Fibroblast of peridontal ligament (primary cell): Measurements from ENCODE around the gene TBC1D3H.
"Not testable (repeated sequence)": the region's sequence is repeated elsewhere in the genome, so short reads cannot be mapped to it uniquely, and the experiment has no call there.

Source experiments
- DNase-seq: peaks from one replicate; pipeline ENCODE4 v3.0.0-alpha.2; 2010; ENCODE audit errors: extremely low read depth

TBC1D3H gene

DNA sequence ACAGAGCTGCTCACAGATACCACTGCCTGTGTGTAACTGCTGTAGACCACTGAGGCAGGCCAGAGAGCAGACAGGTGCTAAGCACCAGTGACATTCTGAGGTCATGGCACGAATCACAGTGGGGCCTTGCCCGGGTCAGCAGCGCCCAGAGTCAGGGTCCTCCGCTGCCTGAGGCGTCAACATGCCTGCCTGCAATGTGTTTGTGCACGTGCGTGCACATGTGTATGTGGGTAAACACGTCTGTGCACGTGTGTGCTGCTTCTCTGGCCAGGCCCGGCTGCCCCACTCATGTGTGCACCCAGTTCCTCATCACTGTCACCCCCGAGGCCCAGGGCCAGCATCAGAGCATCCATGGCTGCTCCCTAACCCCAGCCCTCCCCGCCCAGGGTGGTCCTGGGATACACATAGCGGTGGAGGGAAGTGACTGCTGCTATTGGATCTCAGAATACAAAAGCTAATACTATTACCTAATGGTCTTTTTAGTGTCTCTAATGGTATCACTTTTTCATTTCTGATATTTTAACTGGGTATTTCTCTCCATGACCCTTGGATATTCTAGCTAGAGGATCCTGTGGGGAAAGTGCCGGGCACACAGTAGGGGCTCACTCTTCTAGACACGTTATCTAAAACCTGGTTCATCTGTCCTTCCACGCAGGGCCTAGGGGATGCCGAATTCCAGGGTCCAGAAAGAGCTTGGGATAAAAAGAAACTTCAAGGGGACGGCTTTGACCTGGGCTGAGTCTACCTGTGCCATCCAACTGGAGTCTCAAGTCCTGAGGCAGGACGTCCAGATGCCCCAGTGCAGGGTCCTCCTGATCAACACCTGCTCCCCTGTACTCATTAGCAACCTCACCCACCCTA is at the start of gene TBC1D3H:
TBC1D3H (minus strand) TSS at position 51 of the 861 bp plus-strand sequence. CDS start 1,540 bp downstream, outside the sequence.
- not testable (repeated sequence) for DNase-seq

DNA sequence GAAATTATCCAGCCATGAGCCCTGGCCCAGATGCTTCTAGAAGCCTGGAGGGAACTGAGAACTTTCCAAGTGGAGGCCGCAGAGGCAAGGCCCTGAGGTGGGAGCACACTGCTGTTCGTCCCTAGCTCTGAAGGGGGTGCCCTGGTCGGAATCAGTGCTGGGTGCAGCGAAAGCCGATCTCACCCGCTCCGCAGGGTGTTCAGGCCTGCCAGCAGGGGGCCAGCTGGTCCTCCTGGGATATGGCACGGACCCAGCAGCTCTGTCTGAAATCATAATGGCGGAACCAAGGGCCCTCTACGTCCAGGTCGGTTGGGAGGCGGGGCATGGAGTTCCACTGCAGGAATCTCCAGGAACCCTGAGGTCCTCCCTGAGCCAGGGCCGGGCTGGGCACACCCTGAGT is 40.7 kb upstream of the TBC1D3H start:
- not testable (repeated sequence) for DNase-seq

DNA sequence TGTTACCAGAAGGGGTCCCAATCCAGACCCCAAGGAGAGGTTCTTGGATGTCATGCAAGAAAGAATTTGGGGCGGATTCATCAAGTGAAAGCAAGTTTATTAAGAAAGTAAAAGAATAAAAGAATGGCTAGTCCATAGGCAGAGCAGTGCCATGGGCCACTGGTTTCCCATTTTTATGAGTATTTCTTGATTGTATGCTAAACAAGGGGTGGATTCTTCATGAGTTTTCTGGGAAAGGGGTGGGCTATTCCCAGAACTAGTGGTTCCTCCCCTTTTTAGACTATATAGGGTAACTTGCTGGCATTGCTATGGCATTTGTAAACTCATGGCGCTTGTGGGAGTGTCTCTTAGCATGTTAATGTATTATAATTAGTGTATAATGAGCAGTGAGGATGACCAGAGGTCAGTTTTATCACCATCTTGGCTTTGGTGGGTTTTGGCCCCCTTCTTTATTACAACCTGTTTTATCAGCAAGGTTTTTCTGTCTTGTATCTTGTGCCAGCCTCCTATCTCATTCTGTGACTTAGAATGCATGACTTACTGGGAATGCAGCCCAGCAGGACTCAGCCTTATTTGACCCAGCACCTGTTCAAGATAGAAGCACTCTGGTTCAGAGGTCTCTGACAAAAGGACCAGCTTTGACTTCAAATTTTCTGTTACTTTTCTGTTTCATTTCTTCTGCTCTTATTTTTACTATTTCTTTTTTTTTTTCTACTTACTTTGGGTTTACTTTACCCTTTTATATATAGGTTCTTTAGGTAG is 27.1 kb upstream of the TBC1D3H start:
- DNase-seq, result not testable (repeated sequence)

DNA sequence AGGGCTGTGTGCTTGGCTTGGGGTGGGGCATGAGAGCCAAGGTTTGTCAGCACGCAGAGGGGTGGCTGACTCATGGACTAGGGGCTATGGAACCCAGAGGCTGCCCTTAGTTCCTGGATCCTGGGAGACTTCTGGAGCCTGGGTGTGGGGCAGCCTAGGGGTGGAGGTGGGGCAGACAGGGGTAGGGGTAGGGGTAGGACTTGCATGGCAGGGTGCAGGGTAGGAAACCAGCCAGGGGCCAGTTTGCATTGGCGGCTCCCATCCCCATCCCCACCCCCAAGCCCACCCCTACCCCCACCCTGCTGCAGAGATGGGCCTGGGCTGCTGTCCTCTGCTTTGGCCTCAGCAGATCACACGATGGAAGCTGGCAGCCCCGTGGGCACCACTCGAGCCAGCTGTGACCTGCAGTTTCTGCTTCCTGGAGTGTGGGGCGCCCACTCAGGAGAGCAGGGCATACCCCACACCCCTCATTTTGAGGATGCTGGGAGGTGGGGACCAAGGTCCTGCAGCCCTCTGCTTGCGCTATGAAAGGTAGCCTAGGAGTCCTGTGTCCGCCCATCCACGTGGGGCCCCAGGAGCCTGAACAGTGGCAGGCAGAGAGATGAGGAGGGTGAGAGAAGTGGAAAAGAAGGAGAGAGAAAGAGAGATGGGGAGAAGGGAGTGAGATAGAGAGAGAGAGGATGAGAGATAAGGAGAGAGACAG is 2.9 kb upstream of the TBC1D3H start:
- not testable (repeated sequence) for DNase-seq

DNA sequence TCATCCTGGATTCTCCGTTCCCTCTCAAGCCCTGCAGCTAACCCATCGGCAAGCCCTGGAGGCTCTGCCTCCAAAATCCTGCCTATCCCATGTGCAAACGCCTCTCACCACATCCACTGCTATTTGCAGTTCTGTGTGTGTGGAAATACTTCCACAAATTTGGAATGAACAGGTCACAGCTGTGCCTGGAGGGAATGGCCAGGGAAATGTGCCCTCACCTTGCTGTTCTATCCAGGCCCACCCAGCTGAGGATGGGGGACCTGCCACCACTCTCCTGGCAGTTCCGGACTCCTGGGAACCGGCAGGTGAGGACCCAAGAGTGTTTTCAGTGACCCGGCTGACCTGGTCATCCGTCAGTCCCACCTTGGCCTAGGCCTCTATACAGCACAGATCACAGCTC is 12.3 kb downstream of the TBC1D3H start:
- not testable (repeated sequence) for DNase-seq

DNA sequence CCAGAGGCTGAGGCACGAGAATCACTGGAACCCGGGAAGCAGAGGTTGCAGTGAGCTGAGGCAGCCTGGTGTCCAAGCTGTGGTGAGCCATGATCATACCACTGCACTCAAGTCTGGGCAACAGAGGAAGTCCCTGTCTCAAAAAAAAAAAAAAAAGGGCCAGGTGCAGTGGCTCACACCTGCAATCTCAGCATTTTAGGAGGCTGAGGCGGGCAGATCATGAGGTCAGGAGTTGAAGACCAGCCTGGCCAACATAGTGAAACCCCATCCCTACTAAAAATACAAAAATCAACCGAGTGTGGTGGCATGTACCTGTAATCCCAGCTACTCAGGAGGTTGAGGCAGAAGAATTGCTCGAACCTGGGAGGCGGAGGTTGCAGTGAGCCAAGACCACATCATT is 25.7 kb downstream of the TBC1D3H start:
- not testable (repeated sequence) for DNase-seq
